ENCODE results near the gene PTCHD4.

DNA sequence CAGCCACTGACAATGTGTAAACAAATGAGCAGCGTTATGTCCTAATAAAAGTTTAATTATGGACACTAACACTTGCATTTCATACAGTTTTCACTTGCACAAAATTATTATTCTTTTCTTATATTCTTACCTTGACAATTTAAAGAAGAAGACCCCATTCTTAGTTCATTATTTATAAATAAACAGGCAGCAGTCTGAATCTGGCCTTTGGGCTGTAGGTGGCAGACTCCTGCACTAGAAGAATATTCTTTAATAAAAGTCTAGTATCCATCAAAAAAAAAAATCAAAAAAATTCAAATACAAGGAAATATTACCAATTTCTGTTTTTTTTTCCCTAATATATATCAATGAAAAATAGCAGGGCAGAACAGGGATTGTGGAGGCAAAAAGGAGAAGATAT is 24.8 kb downstream of the PTCHD4 start:
- no peak for TF ChIP-seq YY1 (IDR thresholded peaks at IDR 0.05; ENCODE audit: insufficient read depth, insufficient read length)
- no peak for TF ChIP-seq ZNF274 (IDR thresholded peaks at IDR 0.05; ENCODE audit: low read depth, low read length)
- TF ChIP-seq SUZ12 (IDR thresholded peaks at IDR 0.05; ENCODE audit: extremely low read depth, insufficient read depth, insufficient read length), result no peak

All from NT2/D1 (cell line).